DOHH2 (cell line): Measurements from ENCODE around the gene MXD3.

Experiments
- EZH2phosphoT487 ChIP-seq: fragments of 200-600 bp; sonication (generic); IDR thresholded peaks from 2 replicates; pipeline ENCODE4 v1.6.1; 2017; ENCODE audit warnings: borderline replicate concordance, mild to moderate bottlenecking, antibody characterized with exemption, low read length, moderate library complexity, mixed read lengths
- TF ChIP-seq, protein P1 (sequence below): fragments of 200-600 bp; sonication (generic); IDR thresholded peaks from one replicate; pipeline ENCODE4 v1.5.1; 2014; ENCODE audit warnings: antibody characterized with exemption, mild to moderate bottlenecking, low read depth, low read length; ENCODE audit not compliant: poor library complexity, severe bottlenecking

DNA sequence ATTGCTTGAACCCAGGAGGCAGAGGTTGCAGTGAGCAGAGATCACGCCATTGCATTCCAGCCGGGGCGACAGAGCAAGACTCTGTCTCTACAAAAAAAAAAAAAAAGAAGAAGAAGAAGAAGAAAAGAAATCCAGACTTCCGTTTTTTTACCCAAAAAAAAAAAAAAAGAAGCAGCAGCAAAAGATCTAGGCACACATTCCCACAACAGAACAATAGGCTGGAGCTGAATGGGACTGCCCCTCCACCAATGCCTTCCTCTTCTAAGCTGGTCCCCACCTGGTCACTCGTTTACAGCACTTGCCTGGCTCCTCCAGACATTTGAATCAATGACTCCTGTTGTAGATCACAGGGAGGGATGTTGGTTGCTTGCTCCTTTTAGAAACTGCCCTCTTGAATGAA lies 41.4 kb upstream of the MXD3 start:
- TF ChIP-seq, protein P1, sequence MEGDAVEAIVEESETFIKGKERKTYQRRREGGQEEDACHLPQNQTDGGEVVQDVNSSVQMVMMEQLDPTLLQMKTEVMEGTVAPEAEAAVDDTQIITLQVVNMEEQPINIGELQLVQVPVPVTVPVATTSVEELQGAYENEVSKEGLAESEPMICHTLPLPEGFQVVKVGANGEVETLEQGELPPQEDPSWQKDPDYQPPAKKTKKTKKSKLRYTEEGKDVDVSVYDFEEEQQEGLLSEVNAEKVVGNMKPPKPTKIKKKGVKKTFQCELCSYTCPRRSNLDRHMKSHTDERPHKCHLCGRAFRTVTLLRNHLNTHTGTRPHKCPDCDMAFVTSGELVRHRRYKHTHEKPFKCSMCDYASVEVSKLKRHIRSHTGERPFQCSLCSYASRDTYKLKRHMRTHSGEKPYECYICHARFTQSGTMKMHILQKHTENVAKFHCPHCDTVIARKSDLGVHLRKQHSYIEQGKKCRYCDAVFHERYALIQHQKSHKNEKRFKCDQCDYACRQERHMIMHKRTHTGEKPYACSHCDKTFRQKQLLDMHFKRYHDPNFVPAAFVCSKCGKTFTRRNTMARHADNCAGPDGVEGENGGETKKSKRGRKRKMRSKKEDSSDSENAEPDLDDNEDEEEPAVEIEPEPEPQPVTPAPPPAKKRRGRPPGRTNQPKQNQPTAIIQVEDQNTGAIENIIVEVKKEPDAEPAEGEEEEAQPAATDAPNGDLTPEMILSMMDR, result no peak
- no peak for TF ChIP-seq EZH2phosphoT487
